GM18526 (cell line): ENCODE results near the gene UTP4.

Source experiments
- POLR2A ChIP-seq: IDR thresholded peaks from 3 replicates; pipeline ENCODE4 v1.6.1; 2011; ENCODE audit not compliant: insufficient read length; ENCODE audit errors: extremely low read depth

UTP4 gene

DNA sequence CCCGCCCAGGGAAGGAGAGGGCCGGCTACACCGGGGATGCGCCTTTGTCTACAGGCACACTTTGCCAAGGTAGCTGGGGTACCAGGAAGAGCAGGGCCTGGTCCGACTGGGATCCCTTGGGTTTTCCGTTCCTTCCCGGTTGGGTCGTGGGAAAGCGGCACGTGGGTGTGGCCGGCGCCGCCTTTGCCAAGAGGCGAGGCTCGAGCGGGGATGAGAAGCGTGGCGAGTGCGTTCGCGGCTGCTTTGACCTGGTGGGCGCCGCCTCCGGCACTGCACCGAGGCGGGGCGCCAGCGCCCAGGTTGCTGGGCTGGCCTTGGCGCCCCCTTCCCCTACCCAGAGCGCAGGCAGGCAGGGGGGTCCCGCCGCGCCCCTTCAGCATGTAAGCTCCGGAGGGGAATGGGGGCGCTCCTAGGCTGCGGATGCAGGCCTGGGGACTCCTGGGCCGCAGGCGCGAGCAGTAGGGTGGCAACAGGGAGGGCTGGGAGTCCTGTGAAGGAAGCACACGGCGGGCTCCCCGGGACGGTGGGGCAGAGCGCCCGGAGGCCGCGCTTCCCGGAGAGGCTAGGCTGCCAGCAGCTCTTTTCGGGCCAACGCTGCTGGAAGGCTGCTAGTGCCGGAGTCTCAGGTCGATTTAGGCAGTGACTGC is 25.0 kb upstream of the UTP4 start:
- TF ChIP-seq POLR2A = no peak

DNA sequence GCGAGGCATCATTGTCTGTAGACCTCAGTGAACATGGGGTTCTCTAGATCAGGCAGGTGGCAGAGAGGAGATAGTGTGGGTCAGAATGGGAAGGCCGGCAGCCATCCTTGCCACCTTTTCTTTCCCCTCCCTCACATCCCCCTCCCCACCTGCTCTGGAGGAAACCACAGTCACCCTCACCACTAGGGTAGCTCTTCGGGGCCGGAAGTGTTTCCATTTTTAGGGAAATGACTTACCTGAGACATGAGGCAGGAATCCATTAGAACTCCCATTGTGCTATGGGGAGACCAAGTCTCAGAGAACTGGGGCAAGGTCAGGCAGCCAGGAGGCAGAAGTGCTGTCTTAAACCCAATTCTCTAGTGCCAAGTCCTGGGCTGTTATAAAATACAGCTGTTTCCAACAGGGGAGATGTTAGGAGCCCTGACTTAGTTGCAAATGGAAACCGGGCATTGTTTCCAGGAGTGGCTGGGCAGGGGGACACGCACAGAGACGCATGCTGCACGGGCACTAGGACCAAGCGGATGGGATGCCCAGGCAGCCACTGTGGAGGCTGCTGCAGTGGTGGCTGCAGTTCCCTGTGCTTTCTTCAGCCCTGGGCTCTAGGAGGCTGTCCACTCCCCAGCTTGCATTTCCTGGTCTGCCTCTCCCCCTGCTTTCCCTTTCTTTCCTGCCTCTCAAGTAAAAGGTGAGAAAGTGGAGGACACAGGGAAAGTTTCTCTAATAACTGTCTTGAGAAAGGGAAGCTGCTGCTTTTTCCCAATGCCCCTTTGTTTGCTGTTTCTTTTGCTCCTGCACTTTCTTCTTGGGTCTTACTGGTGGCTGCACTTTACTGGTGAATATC is 24.2 kb upstream of the UTP4 start:
- TF ChIP-seq POLR2A = no peak

DNA sequence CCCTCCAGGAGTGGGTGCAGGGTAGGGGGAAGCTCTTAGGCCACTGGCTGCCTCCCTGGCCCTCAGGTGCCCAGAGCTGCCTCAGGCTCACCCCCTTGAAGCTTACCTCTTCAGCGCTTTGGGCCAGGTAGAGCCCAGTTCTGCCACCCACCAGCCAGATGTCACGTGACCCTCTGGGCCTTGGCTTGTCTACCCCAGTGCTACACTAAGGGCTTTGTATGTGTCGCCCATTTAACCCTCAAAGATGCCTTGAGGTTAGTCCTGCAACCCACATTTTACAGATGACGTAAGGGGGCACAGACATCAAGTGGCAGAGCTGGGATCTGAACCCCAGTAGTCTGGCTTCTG is 23.6 kb upstream of the UTP4 start:
- no peak for TF ChIP-seq POLR2A

DNA sequence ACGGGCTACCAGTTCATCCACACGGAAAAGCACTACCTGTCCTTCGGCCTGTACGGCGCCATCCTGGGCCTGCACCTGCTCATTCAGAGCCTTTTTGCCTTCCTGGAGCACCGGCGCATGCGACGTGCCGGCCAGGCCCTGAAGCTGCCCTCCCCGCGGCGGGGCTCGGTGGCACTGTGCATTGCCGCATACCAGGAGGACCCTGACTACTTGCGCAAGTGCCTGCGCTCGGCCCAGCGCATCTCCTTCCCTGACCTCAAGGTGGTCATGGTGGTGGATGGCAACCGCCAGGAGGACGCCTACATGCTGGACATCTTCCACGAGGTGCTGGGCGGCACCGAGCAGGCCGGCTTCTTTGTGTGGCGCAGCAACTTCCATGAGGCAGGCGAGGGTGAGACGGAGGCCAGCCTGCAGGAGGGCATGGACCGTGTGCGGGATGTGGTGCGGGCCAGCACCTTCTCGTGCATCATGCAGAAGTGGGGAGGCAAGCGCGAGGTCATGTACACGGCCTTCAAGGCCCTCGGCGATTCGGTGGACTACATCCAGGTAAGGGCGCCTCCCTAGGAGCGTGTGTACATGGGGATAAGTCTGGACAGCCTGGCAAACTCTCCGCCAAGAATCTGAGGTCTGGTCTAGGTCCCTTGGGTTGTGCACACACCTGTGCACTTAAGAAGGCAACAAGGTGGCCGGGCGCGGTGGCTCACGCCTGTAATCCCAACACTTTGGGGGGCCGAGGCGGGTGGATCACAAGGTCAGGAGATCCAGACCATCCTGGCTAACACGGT is 22.8 kb upstream of the UTP4 start:
- TF ChIP-seq POLR2A = no peak

DNA sequence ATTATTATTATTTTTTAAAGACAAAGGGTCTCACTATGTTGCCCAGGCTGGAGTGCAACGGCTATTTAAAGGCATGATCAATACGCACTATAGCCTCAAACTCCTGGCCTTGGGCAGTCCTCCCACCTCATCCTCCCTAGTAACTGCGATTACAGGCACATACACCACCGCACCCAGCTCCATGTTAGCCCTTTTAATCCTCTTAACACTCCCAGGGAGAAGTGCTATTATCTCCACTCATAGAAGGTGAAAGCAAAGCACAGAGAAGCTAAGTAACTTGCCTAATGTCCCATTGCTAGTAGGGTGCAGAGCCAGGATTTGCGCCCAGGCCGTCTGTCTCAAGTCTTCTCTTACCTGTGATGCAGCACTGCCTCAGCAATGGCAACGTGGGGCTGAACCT is 22.0 kb upstream of the UTP4 start:
- no peak for TF ChIP-seq POLR2A

DNA sequence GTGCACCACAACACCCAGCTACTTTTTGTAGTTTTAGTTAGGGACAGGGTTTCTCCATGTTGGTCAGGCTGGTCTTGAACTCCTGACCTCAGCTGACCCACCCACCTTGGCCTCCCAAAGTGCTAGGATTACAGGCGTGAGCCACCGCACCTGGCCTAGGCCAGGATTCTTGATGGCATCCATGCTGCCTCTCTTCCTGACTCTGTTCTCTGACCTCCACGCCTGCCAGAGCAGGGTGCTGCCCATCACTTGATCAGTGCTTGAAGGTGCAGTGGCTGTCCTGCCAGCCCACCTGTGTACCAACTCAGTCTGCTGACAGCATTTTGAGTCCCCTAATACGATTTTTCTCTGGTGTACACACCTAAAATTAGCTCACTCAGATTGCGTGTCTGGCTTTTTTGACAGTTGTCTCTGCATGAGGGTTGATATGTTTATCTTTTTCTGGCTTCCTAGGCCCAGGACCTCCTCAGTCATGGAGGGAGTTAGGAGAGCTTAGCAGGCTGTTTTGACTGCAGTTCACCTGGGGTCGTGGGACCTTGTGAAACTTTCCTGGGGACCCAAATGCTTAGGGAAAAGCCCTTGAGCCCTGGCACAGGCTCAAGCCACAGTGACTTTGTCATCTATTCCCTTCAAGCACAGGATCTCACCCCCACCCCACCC is 21.1 kb upstream of the UTP4 start:
- no peak for TF ChIP-seq POLR2A

DNA sequence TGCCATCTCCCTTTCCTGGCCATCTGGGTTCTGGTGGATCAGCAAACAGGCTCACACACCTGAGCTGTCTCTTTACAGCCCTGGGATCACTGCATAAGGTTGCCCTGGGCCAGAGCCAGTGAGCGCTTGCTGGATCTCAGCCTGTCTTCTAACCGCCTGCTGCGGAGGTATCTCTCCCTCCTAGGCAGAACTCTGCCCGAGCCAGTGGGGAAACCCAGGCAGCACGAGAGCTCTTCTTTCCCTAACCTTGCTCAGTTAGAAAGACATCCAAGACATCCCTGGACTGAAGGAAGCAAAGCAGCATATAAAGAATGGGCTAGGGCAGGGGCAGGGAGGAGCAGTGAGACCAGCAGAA is 20.6 kb upstream of the UTP4 start:
- TF ChIP-seq POLR2A = no peak

DNA sequence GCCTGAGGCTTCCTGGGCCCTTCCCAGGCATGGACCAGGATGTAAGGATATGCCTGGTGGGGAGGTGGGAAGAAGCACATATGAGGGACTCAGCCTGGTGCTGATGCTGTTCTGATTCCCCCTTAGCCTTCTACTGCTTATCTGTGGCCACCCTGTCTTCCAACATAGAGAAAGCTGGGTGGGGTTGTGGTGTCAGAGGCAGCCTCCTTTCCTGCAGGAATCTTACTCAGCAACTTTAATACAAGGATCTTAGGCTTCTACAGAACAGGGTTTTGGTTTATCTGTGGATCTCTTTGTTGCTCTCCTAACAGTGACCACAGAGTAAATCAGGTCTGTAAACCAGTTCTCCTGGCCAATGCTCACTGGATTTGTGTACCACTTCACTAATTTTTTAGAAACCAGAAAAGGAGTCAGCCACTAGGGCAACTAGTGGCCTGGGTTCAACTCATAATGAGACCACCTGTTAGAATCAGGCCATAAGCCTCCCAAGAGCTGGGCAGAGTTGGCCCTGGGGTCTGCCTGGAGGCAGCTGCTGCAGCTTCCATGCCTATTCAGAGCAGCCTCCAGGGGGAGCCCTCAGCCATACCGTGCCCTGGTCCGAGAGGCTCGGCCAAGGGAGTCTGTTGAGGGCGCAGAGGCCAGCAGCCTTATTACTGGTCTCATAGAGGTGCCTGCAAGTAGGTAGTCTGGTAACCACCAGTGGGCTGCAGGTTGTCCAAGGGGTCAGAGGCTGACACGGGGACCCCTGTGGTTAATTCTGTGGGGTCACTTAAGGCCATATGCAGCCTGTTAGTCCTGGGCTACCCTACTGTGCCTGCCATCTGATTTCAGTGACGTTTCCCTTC is 19.9 kb upstream of the UTP4 start:
- no peak for TF ChIP-seq POLR2A

DNA sequence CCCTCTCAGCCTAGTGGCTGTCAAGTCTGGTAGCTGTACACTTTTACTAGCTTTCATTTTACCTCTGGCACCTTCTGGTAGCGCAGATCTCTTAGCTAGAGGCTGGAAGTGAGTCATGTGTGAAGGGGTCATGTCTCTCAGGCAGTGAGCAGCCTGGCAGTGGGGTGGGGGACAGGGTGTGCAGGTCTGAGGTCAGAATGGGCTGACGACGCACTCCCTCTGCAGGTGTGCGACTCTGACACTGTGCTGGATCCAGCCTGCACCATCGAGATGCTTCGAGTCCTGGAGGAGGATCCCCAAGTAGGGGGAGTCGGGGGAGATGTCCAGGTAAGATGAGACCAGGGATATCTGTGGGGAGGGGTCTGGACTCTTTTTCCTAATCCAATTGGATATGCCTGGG is 19.2 kb upstream of the UTP4 start:
- TF ChIP-seq POLR2A = no peak

DNA sequence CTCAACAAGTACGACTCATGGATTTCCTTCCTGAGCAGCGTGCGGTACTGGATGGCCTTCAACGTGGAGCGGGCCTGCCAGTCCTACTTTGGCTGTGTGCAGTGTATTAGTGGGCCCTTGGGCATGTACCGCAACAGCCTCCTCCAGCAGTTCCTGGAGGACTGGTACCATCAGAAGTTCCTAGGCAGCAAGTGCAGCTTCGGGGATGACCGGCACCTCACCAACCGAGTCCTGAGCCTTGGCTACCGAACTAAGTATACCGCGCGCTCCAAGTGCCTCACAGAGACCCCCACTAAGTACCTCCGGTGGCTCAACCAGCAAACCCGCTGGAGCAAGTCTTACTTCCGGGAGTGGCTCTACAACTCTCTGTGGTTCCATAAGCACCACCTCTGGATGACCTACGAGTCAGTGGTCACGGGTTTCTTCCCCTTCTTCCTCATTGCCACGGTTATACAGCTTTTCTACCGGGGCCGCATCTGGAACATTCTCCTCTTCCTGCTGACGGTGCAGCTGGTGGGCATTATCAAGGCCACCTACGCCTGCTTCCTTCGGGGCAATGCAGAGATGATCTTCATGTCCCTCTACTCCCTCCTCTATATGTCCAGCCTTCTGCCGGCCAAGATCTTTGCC is 18.0 kb upstream of the UTP4 start:
- TF ChIP-seq POLR2A = no peak

DNA sequence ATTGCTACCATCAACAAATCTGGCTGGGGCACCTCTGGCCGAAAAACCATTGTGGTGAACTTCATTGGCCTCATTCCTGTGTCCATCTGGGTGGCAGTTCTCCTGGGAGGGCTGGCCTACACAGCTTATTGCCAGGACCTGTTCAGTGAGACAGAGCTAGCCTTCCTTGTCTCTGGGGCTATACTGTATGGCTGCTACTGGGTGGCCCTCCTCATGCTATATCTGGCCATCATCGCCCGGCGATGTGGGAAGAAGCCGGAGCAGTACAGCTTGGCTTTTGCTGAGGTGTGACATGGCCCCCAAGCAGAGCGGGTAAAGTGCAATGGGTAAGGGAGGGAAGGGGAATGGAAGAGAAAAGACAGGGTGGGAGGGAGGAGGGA is 17.5 kb upstream of the UTP4 start:
- no peak for TF ChIP-seq POLR2A

DNA sequence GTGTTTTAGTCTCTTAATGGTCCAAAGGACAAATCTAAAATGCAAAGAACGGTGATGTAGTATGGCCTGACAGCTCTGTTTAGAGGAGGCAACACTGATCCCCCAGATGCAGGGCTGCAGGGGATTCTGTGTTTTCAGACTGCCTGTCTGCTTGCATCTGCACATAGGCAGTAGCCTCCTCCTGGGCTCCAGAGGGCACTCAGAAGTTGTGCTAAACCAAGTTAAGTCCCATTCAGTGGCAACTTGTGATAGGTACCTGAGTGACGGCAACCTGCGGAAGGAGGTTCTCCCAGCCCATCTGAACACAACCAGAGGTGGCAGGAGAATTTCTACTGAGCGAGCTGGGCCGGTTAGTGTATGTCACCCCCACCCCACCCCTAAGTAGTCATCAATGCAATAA is 17.1 kb upstream of the UTP4 start:
- TF ChIP-seq POLR2A = no peak

DNA sequence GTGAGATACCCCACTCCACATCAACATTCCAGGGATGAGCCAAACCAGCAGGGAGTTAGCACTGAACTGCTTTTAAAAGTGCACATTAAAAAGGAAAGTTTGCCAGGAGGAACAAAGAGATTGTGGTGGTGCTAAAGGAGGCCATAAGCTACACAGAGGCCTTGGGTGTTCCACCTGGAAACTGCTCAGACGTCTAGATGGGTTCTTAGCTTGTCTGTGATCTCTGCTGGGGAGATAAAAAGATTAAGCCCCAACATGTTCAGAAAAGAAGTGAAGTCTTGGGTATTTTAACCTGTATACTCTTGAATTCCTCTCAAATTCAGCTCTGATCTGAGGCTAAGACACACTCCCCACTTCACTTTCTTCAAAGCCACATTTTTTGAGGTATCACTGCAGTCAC is 16.6 kb upstream of the UTP4 start:
- TF ChIP-seq POLR2A = no peak

DNA sequence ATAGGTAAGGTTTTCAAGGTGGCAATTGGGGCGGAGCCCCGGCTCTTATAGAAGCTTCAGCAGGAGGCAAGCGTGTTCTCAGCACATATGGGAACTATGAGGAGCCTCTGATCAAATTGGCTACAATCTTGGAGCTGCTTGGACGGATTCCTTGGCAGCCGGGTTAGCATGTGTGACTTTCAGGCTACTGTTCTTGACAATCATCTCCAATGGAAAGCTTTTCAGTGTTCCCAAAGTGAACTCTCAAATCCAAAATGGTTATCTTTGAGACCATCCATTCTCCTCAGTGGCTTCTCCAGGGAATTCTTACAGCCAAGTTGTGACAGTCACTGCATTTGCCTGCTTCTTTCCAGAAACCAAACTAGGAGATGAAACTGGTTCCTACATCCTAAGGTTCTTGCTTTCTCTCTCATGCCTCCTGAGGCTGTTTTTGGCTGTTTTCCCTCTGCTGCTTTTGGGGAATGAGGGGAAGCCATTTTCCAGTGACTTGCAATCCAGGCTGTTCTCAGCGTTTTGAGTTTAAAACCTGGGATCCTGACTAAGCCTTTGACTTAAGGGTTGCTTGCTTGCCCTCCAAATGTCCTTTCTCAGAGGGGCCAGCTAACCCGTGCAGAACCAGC is 16.1 kb upstream of the UTP4 start:
- no peak for TF ChIP-seq POLR2A

DNA sequence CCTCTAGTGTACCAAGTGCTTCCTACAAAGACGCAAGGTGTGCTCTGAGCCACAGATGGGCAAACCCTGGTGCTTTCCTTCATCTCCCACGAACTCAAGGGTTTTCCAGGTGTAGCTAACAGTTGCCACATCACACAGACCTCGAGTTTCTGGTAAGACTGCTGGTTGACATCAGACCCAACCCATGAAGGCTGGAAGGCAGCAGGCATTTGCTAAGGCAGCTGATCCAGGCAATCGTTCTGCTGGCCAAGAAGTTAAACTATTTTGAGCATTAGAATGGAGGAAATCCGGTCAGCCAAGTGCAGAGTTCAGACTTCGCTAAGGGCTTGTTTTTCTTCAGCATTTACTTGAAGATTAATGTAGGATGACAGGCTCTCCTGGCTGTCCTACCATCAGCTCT is 15.5 kb upstream of the UTP4 start:
- no peak for TF ChIP-seq POLR2A

DNA sequence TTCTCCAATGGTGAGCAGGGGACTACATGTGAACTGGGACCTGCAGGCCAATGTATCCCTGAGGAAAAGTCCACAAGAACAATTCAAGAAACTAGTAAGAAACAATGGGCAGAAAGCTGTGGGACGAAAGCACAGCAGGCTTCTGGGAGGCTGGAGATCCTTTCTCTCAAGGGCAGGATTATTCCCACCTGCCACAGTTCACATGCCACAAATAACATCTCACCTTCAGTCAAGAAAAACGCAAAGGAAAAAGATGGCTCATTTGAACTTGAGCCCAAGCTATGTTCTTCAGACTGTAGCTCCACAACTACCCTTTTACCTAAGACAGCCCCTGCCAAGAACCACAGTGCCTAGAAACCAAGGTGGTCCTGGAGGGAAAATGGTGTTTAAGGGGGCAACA is 14.0 kb upstream of the UTP4 start:
- no peak for TF ChIP-seq POLR2A
